Left cardiac atrium (tissue), 4 donors: ENCODE measurements around the gene ANKS1B. TPM values are rescaled to one million over a fixed set of nuclear protein-coding genes. Genes with fewer than 3 reads are reported as not detected.

Experiments
- ATAC-seq, 2 donors: fragments of 200-7000 bp; cut with Tn5 transposase; one replicate each; pipeline ENCODE4 v1.9.1; 2020; ENCODE audit warnings: mild to moderate bottlenecking in 2 of 2, moderate library complexity in 2 of 2
- DNase-seq: peaks from one replicate; pipeline ENCODE4 v3.0.0-alpha.2; 2020
- intact Hi-C, 2 donors: fragments of 100-400 bp; cut with DNase I; formaldehyde crosslinking; loops; one replicate each; pipeline versions ENCODE4 v1.14.1 to v1.15.1; 2022 to 2023
- total RNA-seq, 2 donors: library from RNA; stranded (reverse); fragmentation: NEBNext Ultra II Directional; extraction: Animal tissue kit (Norgen Biotek cat#: 25700); gene quantifications; one replicate each; pipeline ENCODE4 v1.2.1, GENCODE V29; 2021
- donor health status: DM: no; HTN: yes; CAD: no.
- donor health status: DM: no; HTN: yes; CAD: no; lungs with severe emphysema.
- donor health status: DM: yes; HTN: yes; CAD: no.
- donor health status: Dilated cardiomyopathy.

Gene ANKS1B
- total RNA-seq, 2 donors from 2014 or later, result 3.1 TPM

GRCh38 chr12:99201906-99202645, 782.7 kb downstream of the ANKS1B start:
- DNase-seq (no peak), ATAC-seq (no peak)
- intact Hi-C loops, result no loop called here

DNA sequence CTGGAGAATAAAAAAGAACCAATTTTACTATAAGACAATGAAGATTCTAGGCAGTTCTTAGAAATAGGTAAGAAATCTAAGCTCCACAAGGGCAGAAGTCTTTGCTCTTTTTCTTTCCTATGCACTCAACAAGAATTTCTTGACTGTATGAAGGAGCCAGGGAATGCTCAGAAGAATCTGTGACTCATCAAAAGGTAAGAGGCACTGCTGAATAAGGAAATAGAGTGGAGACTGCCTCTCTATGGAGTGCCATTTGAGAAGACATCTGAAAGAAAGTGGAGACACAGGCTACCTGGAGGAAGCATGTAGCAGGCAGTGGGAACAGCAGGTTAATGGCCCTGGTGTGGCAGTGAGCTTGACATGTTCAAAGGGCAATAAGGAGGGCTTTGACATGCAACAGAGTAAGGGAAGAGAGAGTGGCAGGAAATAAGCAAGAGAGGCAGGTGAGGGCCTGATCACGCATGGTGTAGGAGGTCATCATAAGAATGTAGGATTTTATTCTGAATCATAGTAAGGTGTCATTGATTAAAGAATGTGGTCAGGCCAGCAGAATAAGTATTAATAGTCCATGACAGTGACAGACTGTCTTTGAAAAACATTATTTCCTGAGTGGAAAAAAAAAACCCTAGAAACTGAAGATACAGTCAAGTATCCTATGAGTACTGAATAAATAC, 783.9 kb downstream of the ANKS1B start:
- DNase-seq (no peak), ATAC-seq (no peak)
- intact Hi-C loops, result no loop called here

GRCh38 chr12:99195474-99195873, 789.3 kb downstream of the ANKS1B start:
- intact Hi-C loops, result no loop called here
- no peak for DNase-seq
- no peak for ATAC-seq

- ATAC-seq, result no peak
- DNase-seq, result no peak
- intact Hi-C loops, result no loop called here
Measured at GRCh38 chr12:99192489-99192888, 792.2 kb downstream of the ANKS1B start.

DNA sequence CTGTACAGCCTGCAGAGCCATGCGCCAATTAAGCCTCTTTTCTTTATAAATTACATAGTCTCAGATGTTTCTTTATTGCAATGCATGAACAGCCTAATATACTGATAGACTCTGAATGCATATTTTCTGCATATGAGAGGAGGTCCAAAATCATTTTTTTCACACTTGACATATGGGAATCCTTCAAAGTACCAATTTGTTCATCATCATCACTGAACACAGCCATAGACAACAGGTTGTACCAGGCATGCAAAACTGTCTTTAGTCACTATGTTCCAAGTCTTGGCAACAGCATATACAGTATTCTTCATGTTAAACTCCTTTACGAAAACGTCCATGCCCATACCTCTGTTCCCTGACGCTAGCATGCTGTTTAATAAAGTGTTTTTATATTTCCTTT, 807.9 kb downstream of the ANKS1B start:
- no peak for DNase-seq
- ATAC-seq, result no peak
- intact Hi-C loops, result no loop called here

- no peak for DNase-seq
- intact Hi-C loops, result no loop called here
- no peak for ATAC-seq
Measured at GRCh38 chr12:99170461-99170860, 814.3 kb downstream of the ANKS1B start.

GRCh38 chr12:99170037-99170436, 814.7 kb downstream of the ANKS1B start:
- intact Hi-C loops, result no loop called here
- DNase-seq (no peak), ATAC-seq (no peak)

GRCh38 chr12:99157946-99158345, 826.8 kb downstream of the ANKS1B start:
- DNase-seq (no peak), ATAC-seq (no peak)
- intact Hi-C loops, result no loop called here

DNA sequence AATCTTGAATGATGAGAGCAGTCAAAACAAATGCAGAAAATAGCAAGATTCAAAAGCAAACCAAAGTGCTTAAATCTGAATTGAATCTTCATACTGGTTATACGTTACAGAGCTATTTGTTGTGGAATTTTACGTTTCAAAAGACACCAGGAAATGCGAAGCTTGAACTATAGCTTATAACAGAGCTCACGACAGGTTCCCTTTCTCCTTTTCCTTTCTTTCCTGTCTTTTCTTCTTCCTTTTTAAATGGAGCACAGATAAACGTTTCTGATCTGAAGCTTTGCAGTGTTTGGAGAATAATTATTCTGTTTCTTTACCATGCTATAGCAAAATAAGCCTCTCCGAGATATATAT, 829.8 kb downstream of the ANKS1B start:
- intact Hi-C loops, result no loop called here
- DNase-seq (no peak), ATAC-seq (no peak)

DNA sequence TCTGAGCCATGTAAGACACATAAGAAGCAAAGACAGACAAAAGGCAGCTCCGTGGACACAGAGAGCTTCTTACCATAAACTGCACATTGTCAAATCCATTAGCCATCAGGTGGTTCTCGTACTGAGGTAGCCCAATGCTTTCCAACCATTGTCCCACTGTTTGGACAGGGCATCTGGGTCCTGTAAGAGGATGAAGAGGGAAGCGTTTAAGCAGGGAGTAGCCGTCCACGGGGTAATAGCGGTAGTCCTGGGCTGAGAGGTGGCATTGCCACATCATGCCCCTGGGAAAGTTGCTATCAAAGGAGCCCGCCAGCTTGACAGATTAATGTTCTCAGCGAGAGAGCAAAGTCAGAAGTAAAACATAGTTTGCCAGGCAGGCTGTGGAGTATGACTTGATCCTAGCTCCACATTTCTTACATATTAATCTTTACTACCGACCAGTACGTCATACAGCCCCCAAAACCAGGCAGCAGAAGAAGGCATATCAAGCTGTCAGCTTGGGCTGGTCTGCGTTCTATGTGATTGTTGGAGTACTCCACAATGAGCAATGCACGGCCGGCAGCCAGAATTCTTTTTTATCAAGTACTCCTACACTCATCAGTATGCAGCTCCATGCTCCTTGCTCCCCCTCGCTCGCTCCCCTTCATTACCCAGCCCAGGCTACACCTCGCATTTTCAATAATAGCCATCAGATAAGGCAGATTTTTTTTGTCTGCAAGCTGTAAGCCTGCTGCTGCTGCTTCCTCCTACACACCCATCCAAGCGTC, 830.3 kb downstream of the ANKS1B start:
- DNase-seq (peak; percentile 58), ATAC-seq (peak; percentile 80 to 99)
- intact Hi-C loops, result no loop called here

GRCh38 chr12:99153293-99153692, 831.4 kb downstream of the ANKS1B start:
- intact Hi-C loops, result no loop called here
- ATAC-seq (no peak), DNase-seq (no peak)

- DNase-seq, result no peak
- intact Hi-C loops, result no loop called here
- ATAC-seq, result no peak
Measured at GRCh38 chr12:99152337-99152736, 832.4 kb downstream of the ANKS1B start.

DNA sequence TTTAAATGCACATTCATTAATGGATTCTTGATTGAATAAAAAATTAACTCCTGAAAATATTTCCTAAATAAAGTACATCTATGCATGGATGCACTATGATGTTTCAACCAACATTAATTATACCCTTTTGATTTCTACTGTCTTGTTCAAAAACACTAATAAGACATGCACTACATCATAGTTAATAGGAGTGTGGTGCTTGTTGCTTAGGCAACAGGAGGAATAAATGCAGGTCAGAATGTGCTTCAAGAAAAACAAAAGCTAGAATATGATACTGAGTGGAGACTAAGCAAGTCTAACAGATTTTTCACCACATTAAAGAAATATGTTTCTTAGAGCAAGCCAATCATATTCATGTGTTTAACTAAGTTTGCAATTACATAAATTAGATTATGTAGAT, 833.0 kb downstream of the ANKS1B start:
- ATAC-seq (no peak), DNase-seq (no peak)
- intact Hi-C loops, result no loop called here

GRCh38 chr12:99147130-99147529, 837.6 kb downstream of the ANKS1B start:
- intact Hi-C loops, result no loop called here
- peak in 1 of 2 donors; percentile 49 for ATAC-seq
- DNase-seq, result no peak

DNA sequence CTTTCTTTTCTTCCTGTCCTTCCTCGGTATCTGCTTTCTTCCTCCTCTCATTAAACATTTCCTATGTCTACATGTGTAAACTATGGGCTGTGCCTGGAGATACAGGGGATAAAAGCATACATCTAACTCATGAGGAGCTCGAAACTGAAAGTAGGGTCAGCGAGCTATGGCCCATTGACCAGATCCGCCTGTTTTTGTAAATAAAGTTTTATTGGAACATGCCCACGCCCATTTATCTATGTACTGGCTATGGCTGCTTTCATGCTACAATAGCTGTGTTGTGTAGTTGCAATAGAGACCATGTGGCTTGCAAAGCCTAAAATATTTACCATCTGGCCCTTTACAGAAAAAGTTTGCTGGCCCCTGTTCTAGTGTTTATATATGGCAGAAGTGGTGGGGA, 838.0 kb downstream of the ANKS1B start:
- intact Hi-C loops, result no loop called here
- ATAC-seq (no peak), DNase-seq (no peak)

DNA sequence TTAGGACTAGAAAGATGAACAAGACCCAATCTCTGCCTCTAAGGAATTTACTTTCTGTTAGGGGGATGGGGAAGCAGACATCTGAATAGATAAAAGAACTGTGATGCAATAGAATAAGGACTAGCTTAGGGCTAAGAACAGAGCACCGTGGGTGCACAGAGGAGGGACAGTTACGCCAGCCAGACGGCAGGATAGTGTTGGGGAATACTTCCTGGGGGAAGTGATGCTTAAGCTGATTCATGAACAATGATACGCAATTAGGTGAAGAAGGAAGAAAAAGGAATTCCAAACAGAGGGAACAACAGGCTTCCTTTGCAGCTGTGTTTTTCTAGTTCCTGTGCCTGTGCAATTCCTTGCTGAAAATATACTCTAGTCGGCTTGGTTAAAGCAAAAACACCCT, 838.6 kb downstream of the ANKS1B start:
- intact Hi-C loops, result no loop called here
- ATAC-seq, result peak in 1 of 2 donors; percentile 51
- DNase-seq, result no peak

GRCh38 chr12:99142651-99143050, 842.1 kb downstream of the ANKS1B start:
- no peak for ATAC-seq
- DNase-seq, result no peak
- intact Hi-C loops, result no loop called here

GRCh38 chr12:99140017-99140720, 844.6 kb downstream of the ANKS1B start:
- DNase-seq (no peak), ATAC-seq (no peak)
- intact Hi-C loops, result no loop called here

DNA sequence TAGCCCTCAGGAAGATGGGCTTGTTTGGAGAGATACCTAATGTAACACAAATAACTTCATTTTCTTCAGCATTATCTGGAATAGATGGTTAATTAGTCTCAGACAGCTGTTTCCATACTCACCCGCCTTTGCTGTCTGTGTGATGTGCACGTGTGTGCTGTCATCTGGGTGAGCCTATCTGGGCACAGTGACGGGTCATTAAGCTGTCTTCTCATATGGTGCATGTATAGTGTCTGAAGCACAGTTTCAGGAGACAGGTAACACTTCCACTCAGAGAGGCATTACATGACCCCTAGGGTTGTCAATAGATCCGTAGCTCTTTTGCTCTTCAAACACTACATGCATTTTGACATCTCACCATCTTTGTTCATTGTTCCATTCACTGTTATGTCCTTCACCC, 846.3 kb downstream of the ANKS1B start:
- intact Hi-C loops, result no loop called here

More for the DNA sequence above, 846.3 kb downstream of the ANKS1B start:
- ATAC-seq (no peak), DNase-seq (no peak)
